Hindlimb muscle (tissue), 1 donor: ENCODE results near the gene MXD4. TPM values are rescaled to one million over a fixed set of nuclear protein-coding genes. Genes with fewer than 3 reads are reported as not detected.

ENCODE experiments used
- DNase-seq: peaks from one replicate; pipeline ENCODE4 v3.0.0-alpha.2; 2013
- polyA plus RNA-seq: library from polyadenylated mRNA; unstranded; fragments of 120-200 nt; gene quantifications from one replicate; pipeline ENCODE4 v1.2.1, GENCODE V29; 2013; ENCODE audit not compliant: insufficient read length

The MXD4 gene
- polyA plus RNA-seq, 1 donor: 69.2 TPM

- no peak for DNase-seq
Measured at GRCh38 chr4:2291705-2292645, 30.1 kb upstream of the MXD4 start.

GRCh38 chr4:2290974-2291704 is 29.2 kb upstream of the MXD4 start:
- no peak for DNase-seq

- no peak for DNase-seq
Measured at GRCh38 chr4:2290488-2290887, 28.6 kb upstream of the MXD4 start.

GRCh38 chr4:2289955-2290333 is 28.0 kb upstream of the MXD4 start:
- DNase-seq: no peak

- DNase-seq: no peak
Measured at GRCh38 chr4:2289311-2289954, 27.5 kb upstream of the MXD4 start.

- no peak for DNase-seq
Measured at GRCh38 chr4:2288051-2288541, 26.2 kb upstream of the MXD4 start.

GRCh38 chr4:2287594-2287915 is 25.6 kb upstream of the MXD4 start:
- DNase-seq: no peak

GRCh38 chr4:2286904-2287593 is 25.1 kb upstream of the MXD4 start:
- DNase-seq: no peak

- DNase-seq: no peak
Measured at GRCh38 chr4:2285613-2286381, 23.9 kb upstream of the MXD4 start.

GRCh38 chr4:2284934-2285612 is 23.2 kb upstream of the MXD4 start:
- DNase-seq: no peak

GRCh38 chr4:2284161-2284933 is 22.4 kb upstream of the MXD4 start:
- DNase-seq: no peak

GRCh38 chr4:2283199-2283711 is 21.3 kb upstream of the MXD4 start:
- DNase-seq: no peak

- DNase-seq: no peak
Measured at GRCh38 chr4:2281575-2282343, 19.9 kb upstream of the MXD4 start.

- DNase-seq: no peak
Measured at GRCh38 chr4:2280531-2281300, 18.8 kb upstream of the MXD4 start.

- no peak for DNase-seq
Measured at GRCh38 chr4:2277956-2278355, 16.0 kb upstream of the MXD4 start.

GRCh38 chr4:2276581-2277325 is 14.8 kb upstream of the MXD4 start:
- DNase-seq: no peak

GRCh38 chr4:2275546-2276251 is 13.8 kb upstream of the MXD4 start:
- DNase-seq: no peak
